Uterus (tissue), 2 donors: ENCODE results near the gene ANKDD1A.

Experiments used
- POLR2A ChIP-seq, 2 donors: fragments of 450-650 bp; IDR thresholded peaks; one replicate each; pipeline ENCODE4 v1.6.1; 2016; ENCODE audit warnings: antibody characterized with exemption in 2 of 2, mild to moderate bottlenecking in 1 of 2, moderate library complexity in 1 of 2
- TF ChIP-seq, protein P1 (sequence below), 4 experiments: fragments of 200-600 bp in 2 of 4; fragments of 450-650 bp in 2 of 4; sonication (generic) in 2 of 4; IDR thresholded peaks; one replicate each; pipeline ENCODE4 v1.5.1; 2016 to 2019; ENCODE audit warnings: antibody characterized with exemption in 4 of 4, mild to moderate bottlenecking in 2 of 4, moderate library complexity in 1 of 4

DNA sequence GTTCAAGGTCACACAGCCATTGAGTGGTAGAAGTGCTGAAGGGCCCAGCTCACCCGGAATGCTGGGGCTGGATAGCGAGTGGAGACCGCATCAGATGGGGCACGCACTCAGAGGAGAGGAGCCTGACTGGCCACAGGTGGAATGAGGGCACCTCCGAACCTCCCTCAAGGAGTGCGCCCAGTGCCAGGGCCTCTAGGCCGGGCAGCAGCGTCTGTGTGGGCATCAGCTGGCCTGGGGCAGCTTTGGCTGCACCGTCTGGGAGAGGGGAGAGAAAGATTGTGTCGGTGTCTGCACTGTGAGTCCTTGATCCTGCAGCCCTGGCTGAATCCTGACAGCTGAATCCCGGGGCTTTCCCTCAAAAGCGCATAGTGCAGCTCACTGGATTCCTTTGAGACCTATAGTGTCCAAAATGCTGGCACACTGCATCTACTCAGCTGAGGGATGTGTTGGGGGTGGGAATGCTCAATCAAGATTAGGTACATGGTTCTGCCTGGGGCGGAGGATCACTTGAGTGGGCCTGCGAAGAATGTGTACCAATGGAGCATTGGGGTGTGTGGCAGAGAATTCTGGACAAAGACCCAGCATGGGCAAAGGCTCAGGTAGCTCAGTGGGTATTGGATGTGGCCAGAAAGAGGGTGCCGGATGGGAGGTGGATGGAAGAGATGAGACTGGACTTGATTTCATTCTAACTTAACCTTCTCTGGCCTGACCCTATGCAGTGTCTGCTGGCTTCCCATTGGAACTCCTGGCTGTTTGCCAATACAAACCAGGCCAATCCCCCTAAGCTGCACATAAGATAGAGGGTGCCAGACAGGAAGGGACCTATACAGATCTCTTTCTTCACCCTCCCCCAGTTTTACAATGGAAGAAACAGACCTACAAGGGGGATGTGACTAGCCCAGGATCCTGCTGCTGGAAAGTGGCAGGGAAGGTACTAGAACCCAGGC is 950 bp downstream of the ANKDD1A start:
- TF ChIP-seq, protein P1, sequence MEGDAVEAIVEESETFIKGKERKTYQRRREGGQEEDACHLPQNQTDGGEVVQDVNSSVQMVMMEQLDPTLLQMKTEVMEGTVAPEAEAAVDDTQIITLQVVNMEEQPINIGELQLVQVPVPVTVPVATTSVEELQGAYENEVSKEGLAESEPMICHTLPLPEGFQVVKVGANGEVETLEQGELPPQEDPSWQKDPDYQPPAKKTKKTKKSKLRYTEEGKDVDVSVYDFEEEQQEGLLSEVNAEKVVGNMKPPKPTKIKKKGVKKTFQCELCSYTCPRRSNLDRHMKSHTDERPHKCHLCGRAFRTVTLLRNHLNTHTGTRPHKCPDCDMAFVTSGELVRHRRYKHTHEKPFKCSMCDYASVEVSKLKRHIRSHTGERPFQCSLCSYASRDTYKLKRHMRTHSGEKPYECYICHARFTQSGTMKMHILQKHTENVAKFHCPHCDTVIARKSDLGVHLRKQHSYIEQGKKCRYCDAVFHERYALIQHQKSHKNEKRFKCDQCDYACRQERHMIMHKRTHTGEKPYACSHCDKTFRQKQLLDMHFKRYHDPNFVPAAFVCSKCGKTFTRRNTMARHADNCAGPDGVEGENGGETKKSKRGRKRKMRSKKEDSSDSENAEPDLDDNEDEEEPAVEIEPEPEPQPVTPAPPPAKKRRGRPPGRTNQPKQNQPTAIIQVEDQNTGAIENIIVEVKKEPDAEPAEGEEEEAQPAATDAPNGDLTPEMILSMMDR (IDR thresholded peaks at IDR 0.05), result no peak
- TF ChIP-seq POLR2A (IDR thresholded peaks at IDR 0.05), result no peak
